ENCODE data around the gene DGLUCY.

DNA sequence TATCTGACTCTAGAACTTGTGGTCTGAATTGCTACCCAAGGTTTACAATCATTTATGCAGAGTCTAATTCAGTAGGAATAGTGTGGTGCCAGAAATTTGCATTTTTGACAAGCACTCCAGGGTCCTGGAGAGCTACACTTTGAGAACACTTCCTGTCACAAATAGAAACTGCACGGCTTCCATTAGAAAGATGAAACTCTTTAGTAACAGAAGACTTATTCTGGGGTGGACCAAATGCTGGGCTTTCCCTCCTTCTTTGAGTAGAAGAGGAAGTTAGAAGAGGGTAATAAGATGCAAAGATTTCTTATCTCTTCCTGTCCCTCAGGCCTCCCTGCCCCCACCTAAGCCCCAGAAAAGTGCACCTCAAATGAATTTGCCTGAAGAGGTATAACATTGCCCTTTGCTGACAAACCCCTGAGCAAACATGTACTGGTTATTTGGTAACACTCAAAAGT lies 28.4 kb downstream of the DGLUCY start:
- TF ChIP-seq EZH2phosphoT487 (IDR thresholded peaks at IDR 0.05; ENCODE audit: insufficient read depth, low read depth), result no peak
- no peak for TF ChIP-seq EZH2 (IDR thresholded peaks at IDR 0.05; ENCODE audit: insufficient read depth, poor library complexity, severe bottlenecking)

All from GM23248 (cell line).